GM23338 (cell line): ENCODE measurements around the gene FOXL1. TPM values are rescaled to one million over a fixed set of nuclear protein-coding genes. Genes with fewer than 3 reads are reported as not detected.

Experiments used
- ATAC-seq: fragments of 200-7000 bp; cut with Tn5 transposase; 3 replicates; pipeline ENCODE4 v1.9.1; 2020
- DNase-seq: peaks from one replicate; pipeline ENCODE4 v3.0.0-alpha.2; 2015; ENCODE audit warnings: low spot score
- H2AFZ ChIP-seq: fragments of 200-600 bp; sonication (generic); 2 replicates; pipeline ENCODE4 v1.8.0; 2016; ENCODE audit warnings: antibody characterized with exemption, mild to moderate bottlenecking, moderate library complexity
- H3F3A ChIP-seq: fragments of 200-600 bp; sonication (generic); replicated peaks from 2 replicates; pipeline ENCODE4 v1.8.0; 2017; ENCODE audit warnings: antibody characterized with exemption, mixed run types, low read depth
- H3K27ac ChIP-seq: fragments of 200-600 bp; sonication (generic); 2 replicates; pipeline ENCODE4 v1.6.1; 2016; ENCODE audit warnings: low read depth
- H3K27me3 ChIP-seq: fragments of 200-600 bp; sonication (generic); 2 replicates; pipeline ENCODE4 v1.8.0; 2016; ENCODE audit warnings: mild to moderate bottlenecking, mixed run types, moderate library complexity; ENCODE audit not compliant: insufficient read depth
- H3K36me3 ChIP-seq: fragments of 200-600 bp; sonication (generic); 2 replicates; pipeline ENCODE4 v1.8.0; 2016; ENCODE audit warnings: mild to moderate bottlenecking; ENCODE audit not compliant: insufficient read depth
- H3K4me1 ChIP-seq: fragments of 200-600 bp; sonication (generic); 2 replicates; pipeline ENCODE4 v1.8.0; 2016; ENCODE audit warnings: mild to moderate bottlenecking, moderate library complexity; ENCODE audit not compliant: insufficient read depth
- H3K4me2 ChIP-seq: fragments of 200-600 bp; sonication (generic); 2 replicates; pipeline ENCODE4 v1.7.1; 2017; ENCODE audit warnings: mixed run types
- H3K4me3 ChIP-seq: fragments of 200-600 bp; sonication (generic); 2 replicates; pipeline ENCODE4 v1.6.1; 2016; ENCODE audit warnings: mixed run types
- H3K79me2 ChIP-seq: fragments of 200-600 bp; sonication (generic); replicated peaks from 2 replicates; pipeline ENCODE4 v1.8.0; 2017; ENCODE audit warnings: mild to moderate bottlenecking; ENCODE audit not compliant: insufficient read depth
- H3K9me2 ChIP-seq: fragments of 200-600 bp; sonication (generic); 2 replicates; pipeline ENCODE4 v1.8.0; 2017; ENCODE audit not compliant: insufficient read depth
- H4K20me1 ChIP-seq: fragments of 200-600 bp; sonication (generic); replicated peaks from 2 replicates; pipeline ENCODE4 v1.8.0; 2017; ENCODE audit warnings: mild to moderate bottlenecking; ENCODE audit not compliant: insufficient read depth
- H3K27ac Mint-ChIP-seq: 2 replicates; pipeline ENCODE4 v1.8.0; 2020; ENCODE audit warnings: inconsistent platforms, mild to moderate bottlenecking, moderate library complexity, mixed read lengths
- H3K27me3 Mint-ChIP-seq: 3 replicates; pipeline ENCODE4 v1.8.0; 2022; ENCODE audit warnings: low read depth, mild to moderate bottlenecking, moderate library complexity, mixed read lengths, inconsistent platforms; ENCODE audit not compliant: insufficient read depth, poor library complexity
- H3K36me3 Mint-ChIP-seq: 3 replicates; pipeline ENCODE4 v1.8.0; 2021; ENCODE audit warnings: low read depth, mild to moderate bottlenecking, inconsistent platforms, moderate library complexity, mixed read lengths
- H3K4me1 Mint-ChIP-seq: 3 replicates; pipeline ENCODE4 v1.8.0; 2020; ENCODE audit warnings: mild to moderate bottlenecking, inconsistent platforms, mixed read lengths
- H3K4me3 Mint-ChIP-seq: 3 replicates; pipeline ENCODE4 v1.8.0; 2021; ENCODE audit warnings: moderate library complexity, mild to moderate bottlenecking, inconsistent platforms, mixed read lengths
- H3K9me3 Mint-ChIP-seq: 3 replicates; pipeline ENCODE4 v1.8.0; 2020; ENCODE audit warnings: moderate library complexity, mild to moderate bottlenecking, inconsistent platforms, mixed read lengths
- CREB1 ChIP-seq: fragments of 250-450 bp; sonication (Bioruptor Pico); IDR thresholded peaks from 2 replicates; pipeline ENCODE4 v1.5.0; 2020; ENCODE audit warnings: low read depth, mild to moderate bottlenecking, moderate library complexity
- CTCF ChIP-seq, 2 experiments: fragments of 200-600 bp in 1 of 2; sonication (generic) in 1 of 2; conservative IDR thresholded peaks; 2 replicates each; pipeline versions ENCODE4 v1.5.1 to v1.6.1; 2016 to 2017; ENCODE audit warnings: antibody characterized with exemption in 2 of 2, low read depth in 2 of 2, mild to moderate bottlenecking in 2 of 2, moderate library complexity in 1 of 2
- ETS1 ChIP-seq: IDR thresholded peaks from 2 replicates; pipeline ENCODE4 v1.6.1; 2016; ENCODE audit warnings: antibody characterized with exemption
- EZH2 ChIP-seq: fragments of 200-600 bp; sonication (generic); IDR thresholded peaks from one replicate; pipeline ENCODE4 v1.8.0; 2017; ENCODE audit warnings: antibody characterized with exemption, mild to moderate bottlenecking, low read depth; ENCODE audit not compliant: unreplicated experiment
- EZH2phosphoT487 ChIP-seq: fragments of 200-600 bp; sonication (generic); IDR thresholded peaks from one replicate; pipeline ENCODE4 v1.8.1; 2018; ENCODE audit warnings: antibody characterized with exemption; ENCODE audit not compliant: unreplicated experiment
- JUNB ChIP-seq: IDR thresholded peaks from one replicate; pipeline ENCODE4 v1.6.1; 2016; ENCODE audit warnings: antibody characterized with exemption; ENCODE audit not compliant: unreplicated experiment
- NANOG ChIP-seq: IDR thresholded peaks from 2 replicates; pipeline ENCODE4 v1.6.1; 2016; ENCODE audit warnings: antibody characterized with exemption, borderline replicate concordance
- POLR2AphosphoS5 ChIP-seq: IDR thresholded peaks from 2 replicates; pipeline ENCODE4 v1.6.1; 2016; ENCODE audit warnings: antibody characterized with exemption, low read depth
- STAT1 ChIP-seq: IDR thresholded peaks from one replicate; pipeline ENCODE4 v1.6.1; 2016; ENCODE audit warnings: antibody characterized with exemption; ENCODE audit not compliant: unreplicated experiment
- ZNF114 ChIP-seq: fragments of 250-450 bp; sonication (Bioruptor Pico); IDR thresholded peaks from 2 replicates; pipeline ENCODE4 v1.5.0; 2020; ENCODE audit warnings: mild to moderate bottlenecking, moderate library complexity
- ZNF331 ChIP-seq: fragments of 250-450 bp; sonication (Bioruptor Pico); IDR thresholded peaks from 2 replicates; pipeline ENCODE4 v1.5.0; 2020; ENCODE audit warnings: low read depth, mild to moderate bottlenecking, moderate library complexity
- ZNF462 ChIP-seq: fragments of 250-450 bp; sonication (Bioruptor Pico); IDR thresholded peaks from 2 replicates; pipeline ENCODE4 v1.5.0; 2020; ENCODE audit warnings: mild to moderate bottlenecking, moderate library complexity
- polyA plus RNA-seq: library from polyadenylated mRNA; unstranded; fragments of >200 nt; fragmentation: Nextera tagmentation; extraction: Ambion mirVana; gene quantifications from 2 replicates; pipeline ENCODE4 v1.2.1, GENCODE V29; 2016
- total RNA-seq: library from RNA; depleted of rRNA; stranded (reverse); fragments of >200 nt; shearing (Covaris generic); gene quantifications from 2 replicates; pipeline ENCODE4 v1.2.3, GENCODE V29; 2014
- TF ChIP-seq, protein P1 (sequence below): IDR thresholded peaks from one replicate; pipeline ENCODE4 v1.6.1; 2018; ENCODE audit warnings: antibody characterized with exemption; ENCODE audit not compliant: unreplicated experiment

Gene FOXL1
- total and polyA plus RNA-seq, 2 experiments from 2014 or later = 0.31 TPM; not detected in 1

- no peak for DNase-seq
- H3K9me2 ChIP-seq = peaks cover 2% of the 10 kb centered on the region; the same call in 1 of the 2 replicates
- H3K4me1 ChIP-seq = no peaks in the 10 kb centered on the region
- Mint-ChIP-seq H3K27ac (no peak overlapping the region), H3K36me3 (peaks cover 6% of the 10 kb centered on the region; the same call in 2 of the 3 replicates), H3K4me1 (peaks cover 6% of the 10 kb centered on the region), H3K27me3 (peaks cover 16% of the 10 kb centered on the region), H3K4me3 (no peak overlapping the region), H3K9me3 (peaks cover 5% of the 10 kb centered on the region; the same call in 1 of the 3 replicates)
- H2AFZ ChIP-seq = no peak overlapping the region
- no peak for ATAC-seq
- H3K27me3 ChIP-seq = no peaks in the 10 kb centered on the region
- H3K4me3 ChIP-seq = no peak overlapping the region
- no peaks in the 10 kb centered on the region for H3F3A ChIP-seq
- no peaks in the 10 kb centered on the region for H3K79me2 ChIP-seq
- no peak for TF ChIP-seq CTCF (conservative IDR thresholded peaks at IDR 0.05; ENCODE audit: low read depth in 2 of 2)
- TF ChIP-seq NANOG = no peak
- no peak for TF ChIP-seq JUNB
- no peak for TF ChIP-seq ZNF331 (CRISPR knock-in tag)
- TF ChIP-seq EZH2phosphoT487 = no peak
- TF ChIP-seq EZH2 = no peak
- TF ChIP-seq CREB1 (CRISPR knock-in tag) = no peak
- no peak for TF ChIP-seq ETS1
- no peak for TF ChIP-seq STAT1
- TF ChIP-seq ZNF114 = no peak
- TF ChIP-seq, protein P1, sequence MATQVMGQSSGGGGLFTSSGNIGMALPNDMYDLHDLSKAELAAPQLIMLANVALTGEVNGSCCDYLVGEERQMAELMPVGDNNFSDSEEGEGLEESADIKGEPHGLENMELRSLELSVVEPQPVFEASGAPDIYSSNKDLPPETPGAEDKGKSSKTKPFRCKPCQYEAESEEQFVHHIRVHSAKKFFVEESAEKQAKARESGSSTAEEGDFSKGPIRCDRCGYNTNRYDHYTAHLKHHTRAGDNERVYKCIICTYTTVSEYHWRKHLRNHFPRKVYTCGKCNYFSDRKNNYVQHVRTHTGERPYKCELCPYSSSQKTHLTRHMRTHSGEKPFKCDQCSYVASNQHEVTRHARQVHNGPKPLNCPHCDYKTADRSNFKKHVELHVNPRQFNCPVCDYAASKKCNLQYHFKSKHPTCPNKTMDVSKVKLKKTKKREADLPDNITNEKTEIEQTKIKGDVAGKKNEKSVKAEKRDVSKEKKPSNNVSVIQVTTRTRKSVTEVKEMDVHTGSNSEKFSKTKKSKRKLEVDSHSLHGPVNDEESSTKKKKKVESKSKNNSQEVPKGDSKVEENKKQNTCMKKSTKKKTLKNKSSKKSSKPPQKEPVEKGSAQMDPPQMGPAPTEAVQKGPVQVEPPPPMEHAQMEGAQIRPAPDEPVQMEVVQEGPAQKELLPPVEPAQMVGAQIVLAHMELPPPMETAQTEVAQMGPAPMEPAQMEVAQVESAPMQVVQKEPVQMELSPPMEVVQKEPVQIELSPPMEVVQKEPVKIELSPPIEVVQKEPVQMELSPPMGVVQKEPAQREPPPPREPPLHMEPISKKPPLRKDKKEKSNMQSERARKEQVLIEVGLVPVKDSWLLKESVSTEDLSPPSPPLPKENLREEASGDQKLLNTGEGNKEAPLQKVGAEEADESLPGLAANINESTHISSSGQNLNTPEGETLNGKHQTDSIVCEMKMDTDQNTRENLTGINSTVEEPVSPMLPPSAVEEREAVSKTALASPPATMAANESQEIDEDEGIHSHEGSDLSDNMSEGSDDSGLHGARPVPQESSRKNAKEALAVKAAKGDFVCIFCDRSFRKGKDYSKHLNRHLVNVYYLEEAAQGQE = no peak
- TF ChIP-seq POLR2AphosphoS5 = no peak
- TF ChIP-seq ZNF462 (CRISPR knock-in tag) = no peak
- H3K27ac ChIP-seq = no peak overlapping the region
- no peaks in the 10 kb centered on the region for H4K20me1 ChIP-seq
- no peaks in the 10 kb centered on the region for H3K36me3 ChIP-seq
- no peak overlapping the region for H3K4me2 ChIP-seq
Observed at GRCh38 chr16:86556576-86556975, 21.8 kb upstream of the FOXL1 start.
